Gastrocnemius medialis (tissue), 4 donors: ENCODE data around the gene MMD2.

Experiments
- CTCF ChIP-seq, 5 experiments: fragments of 450-650 bp in 3 of 5; fragments of 200-600 bp in 2 of 5; sonication (generic) in 2 of 5; IDR thresholded peaks in 4 of 5; conservative IDR thresholded peaks in 1 of 5; 1 replicate in 4 of 5; 2 replicates in 1 of 5; pipeline ENCODE4 v1.5.1; 2016 to 2019; ENCODE audit warnings: antibody characterized with exemption in 5 of 5, mild to moderate bottlenecking in 3 of 5, moderate library complexity in 3 of 5
- POLR2A ChIP-seq, 2 donors: fragments of 450-650 bp; IDR thresholded peaks; one replicate each; pipeline ENCODE4 v1.6.1; 2017; ENCODE audit warnings: antibody characterized with exemption in 2 of 2, mild to moderate bottlenecking in 2 of 2, moderate library complexity in 2 of 2

GRCh38 chr7:4861673-4862072 lies 97.3 kb downstream of the MMD2 start, which contains the start of gene PAPOLB:
- TF ChIP-seq POLR2A (IDR thresholded peaks at IDR 0.05) (no peak), CTCF (IDR thresholded peaks at IDR 0.05 in 4 of 5, conservative IDR thresholded peaks at IDR 0.05 in 1 of 5) (no peak)
